Gastrocnemius medialis (tissue), 4 donors: ENCODE data around the gene PANX1. TPM values are rescaled to one million over a fixed set of nuclear protein-coding genes. Genes with fewer than 3 reads are reported as not detected.

Source experiments
- ATAC-seq, 2 donors: fragments of 150-250 bp; one replicate each; pipeline ENCODE4 v1.9.1; 2016
- DNase-seq, 2 donors: peaks; one replicate each; pipeline ENCODE4 v3.0.0-alpha.2; 2019
- H3K27ac ChIP-seq, 4 donors: fragments of 200-600 bp; sonication (generic); 1 replicate in 1 of 4; 2 replicates in 3 of 4; pipeline ENCODE4 v1.5.1; 2016 to 2018; ENCODE audit warnings: mild to moderate bottlenecking in 2 of 4, moderate library complexity in 1 of 4
- H3K27me3 ChIP-seq, 3 donors: fragments of 200-600 bp; sonication (generic) in 2 of 3; 1 replicate in 1 of 3; 2 replicates in 2 of 3; pipeline versions ENCODE4 v1.5.1 to v1.6.0; 2016 to 2019; ENCODE audit warnings: mild to moderate bottlenecking in 1 of 3, moderate library complexity in 1 of 3
- H3K36me3 ChIP-seq, 2 donors: fragments of 200-600 bp; sonication (generic) in 1 of 2; one replicate each; pipeline ENCODE4 v1.5.1; 2017 to 2018
- H3K4me1 ChIP-seq, 2 donors: fragments of 200-600 bp; sonication (generic) in 1 of 2; one replicate each; pipeline ENCODE4 v1.5.1; 2016 to 2017; ENCODE audit warnings: mild to moderate bottlenecking in 2 of 2
- H3K4me3 ChIP-seq, 4 donors: fragments of 200-600 bp; sonication (generic) in 3 of 4; 1 replicate in 1 of 4; 2 replicates in 3 of 4; pipeline ENCODE4 v1.5.1; 2016 to 2019; ENCODE audit warnings: mild to moderate bottlenecking in 2 of 4
- H3K9me3 ChIP-seq, 3 donors: fragments of 200-600 bp; sonication (generic) in 2 of 3; 1 replicate in 1 of 3; 2 replicates in 2 of 3; pipeline ENCODE4 v1.5.1; 2016 to 2019
- POLR2A ChIP-seq, 2 donors: fragments of 450-650 bp; IDR thresholded peaks; one replicate each; pipeline ENCODE4 v1.6.1; 2017; ENCODE audit warnings: antibody characterized with exemption in 2 of 2, mild to moderate bottlenecking in 2 of 2, moderate library complexity in 2 of 2
- in situ Hi-C, 4 donors: fragments of 200-750 bp; cut with MboI; loops; one replicate each; pipeline versions ENCODE4 v1.15.0 to v1.8.0; 2017; ENCODE audit warnings: low sequenced_read_pairs in 4 of 4
- intact Hi-C: fragments of 100-400 bp; cut with DNase I; formaldehyde crosslinking; loops from one replicate; pipeline ENCODE4 v1.15.1; 2023; ENCODE audit warnings: low total_unique reads
- total RNA-seq, 4 donors: library from RNA; depleted of rRNA; stranded (reverse); fragments of >200 nt; gene quantifications; one replicate each; pipeline versions ENCODE4 v1.1.0 to v1.2.3, GENCODE V29; 2016

PANX1 gene
- total RNA-seq, 4 donors from 2014 or later: 29.1 to 109 (median 37.9) TPM

GRCh38 chr11:94224078-94224477 lies 95.4 kb downstream of the PANX1 start:
- ATAC-seq (no peak), DNase-seq (no peak)
- Histone ChIP-seq H3K27me3 (no peaks in the 10 kb centered on the region), H3K4me1 (no peaks in the 10 kb centered on the region), H3K9me3 (peaks cover 0 to 4% (median 0%) of the 10 kb centered on the region in 3 donors), H3K4me3 (no peak overlapping the region), H3K36me3 (no peaks in the 10 kb centered on the region), H3K27ac (no peak overlapping the region)
- no peak for TF ChIP-seq POLR2A (IDR thresholded peaks at IDR 0.05)
- intact Hi-C loops (no loop called here), in situ Hi-C loops (no loop called here)

Other genes with a start within 250 kb of the PANX1 start
- gene HEPHL1, start 107.5 kb upstream of the PANX1 start, total RNA-seq: not detected
- gene IZUMO1R, start 175.7 kb downstream of the PANX1 start, total RNA-seq: not detected